Measurements from ENCODE around the gene RPTOR. TPM values are rescaled to one million over a fixed set of nuclear protein-coding genes. Genes with fewer than 3 reads are reported as not detected.
"Not testable (repeated sequence)": the region's sequence is repeated elsewhere in the genome, so short reads cannot be mapped to it uniquely, and the experiment has no call there.

The RPTOR gene
- total RNA-seq, 1 donor from 2014 or later, result 11.7 TPM

- DNase-seq (ENCODE audit: low read depth in 2 of 2), result no peak
Measured at GRCh38 chr17:80873307-80873951, 328.8 kb downstream of the RPTOR start.

- DNase-seq (ENCODE audit: low read depth in 2 of 2), result no peak
Measured at GRCh38 chr17:80874866-80875445, 330.3 kb downstream of the RPTOR start.

- DNase-seq (ENCODE audit: low read depth in 2 of 2), result not testable (repeated sequence)
Measured at GRCh38 chr17:80875480-80875995, 330.9 kb downstream of the RPTOR start.

GRCh38 chr17:80876456-80876949 lies 331.9 kb downstream of the RPTOR start:
- DNase-seq (ENCODE audit: low read depth in 2 of 2), result not testable (repeated sequence)

GRCh38 chr17:80876950-80877728 lies 332.5 kb downstream of the RPTOR start:
- DNase-seq (ENCODE audit: low read depth in 2 of 2), result no peak

- no peak for DNase-seq (ENCODE audit: low read depth in 2 of 2)
Measured at GRCh38 chr17:80877729-80878303, 333.2 kb downstream of the RPTOR start.

GRCh38 chr17:80878876-80879722 lies 334.5 kb downstream of the RPTOR start:
- DNase-seq (ENCODE audit: low read depth in 2 of 2), result no peak

- no peak for DNase-seq (ENCODE audit: low read depth in 2 of 2)
Measured at GRCh38 chr17:80879723-80880647, 335.3 kb downstream of the RPTOR start.

- no peak for DNase-seq (ENCODE audit: low read depth in 2 of 2)
Measured at GRCh38 chr17:80880648-80880985, 336.0 kb downstream of the RPTOR start.

- DNase-seq (ENCODE audit: low read depth in 2 of 2), result no peak
Measured at GRCh38 chr17:80881306-80881705, 336.7 kb downstream of the RPTOR start.

- no peak for DNase-seq (ENCODE audit: low read depth in 2 of 2)
Measured at GRCh38 chr17:80882323-80882722, 337.7 kb downstream of the RPTOR start.

GRCh38 chr17:80882926-80883685 lies 338.5 kb downstream of the RPTOR start:
- no peak for DNase-seq (ENCODE audit: low read depth in 2 of 2)

- no peak for DNase-seq (ENCODE audit: low read depth in 2 of 2)
Measured at GRCh38 chr17:80883831-80884735, 339.4 kb downstream of the RPTOR start.

- DNase-seq (ENCODE audit: low read depth in 2 of 2), result no peak
Measured at GRCh38 chr17:80884811-80885210, 340.2 kb downstream of the RPTOR start.

GRCh38 chr17:80885947-80886582 lies 341.4 kb downstream of the RPTOR start:
- no peak for DNase-seq (ENCODE audit: low read depth in 2 of 2)

- no peak for DNase-seq (ENCODE audit: low read depth in 2 of 2)
Measured at GRCh38 chr17:80886641-80887573, 342.3 kb downstream of the RPTOR start.
